ENCODE data around the gene ATOX1. TPM values are rescaled to one million over a fixed set of nuclear protein-coding genes. Genes with fewer than 3 reads are reported as not detected.
"Not testable (repeated sequence)": the region's sequence is repeated elsewhere in the genome, so short reads cannot be mapped to it uniquely, and the experiment has no call there.

Gene ATOX1
- total and polyA plus RNA-seq, 10 of the 15 experiments (the other 5 are each of a cell fraction or from before 2014, with no cell fraction given): 130 to 642 (median 245) TPM

- WGBS (ENCODE audit: insufficient coverage, insufficient replicate concordance, low lambda C conversion rate, missing lambda C conversion rate): 89% methylated on average over 7 of the region's 7 CpGs
- DNase-seq (ENCODE audit: low read depth, low spot score) (no peak), FAIRE-seq (no peak), ATAC-seq (no peak)
- POLR2A ChIA-PET: no interaction called here
- CTCF ChIA-PET: interaction anchor here (1.5 to 2.1 kb wide), 2 partner anchors 9 to 10 kb away, joined by 9 to 11 read pairs; no protein-coding TSS in a partner anchor
- Histone ChIP-seq H3K27ac (ENCODE audit: control insufficient read depth, insufficient read depth) (no peak overlapping the region), H3K27me3 (replicated peaks in 1 of 2; ENCODE audit: control insufficient read depth in 2 of 2, insufficient read depth in 2 of 2, low read length in 1 of 2) (no peaks in the 10 kb centered on the region), H3K79me2 (ENCODE audit: control insufficient read depth, insufficient read depth, low read length) (no peaks in the 10 kb centered on the region), H2AFZ (ENCODE audit: control insufficient read depth, low read depth, low read length) (no peak overlapping the region), H3K9me3 (replicated peaks; ENCODE audit: control insufficient read depth, insufficient read depth, low read length) (peaks cover 3% of the 10 kb centered on the region; the same call in 2 of the 3 replicates), H3K9ac (ENCODE audit: control insufficient read depth, insufficient read depth, low read length) (no peak overlapping the region), H3K4me3 (no peak overlapping the region), H4K20me1 (ENCODE audit: control insufficient read depth, insufficient read depth) (no peaks in the 10 kb centered on the region), H3K36me3 (ENCODE audit: control insufficient read depth in 2 of 2, insufficient read depth in 2 of 2, low read length in 1 of 2) (no peaks in the 10 kb centered on the region), H3K4me1 (ENCODE audit: control insufficient read depth, insufficient read depth, low read length) (peaks cover 3% of the 10 kb centered on the region; the same call in 1 of the 2 replicates), H3K4me2 (ENCODE audit: control insufficient read depth, insufficient read depth) (no peak overlapping the region)
- BruUV-seq (replicated peaks): no TSS peak
- in situ Hi-C loops (cut with MboI) (no loop called here), intact Hi-C loops (cut with micrococcal nuclease; ENCODE audit: unreplicated experiment) (no loop called here)
- RAD21 ChIA-PET (ENCODE audit: unreplicated experiment): no interaction called here
- no peak for TF ChIP-seq YY1 (IDR thresholded peaks at IDR 0.05; ENCODE audit: low read depth, low read length)
- TF ChIP-seq CHD4 (IDR thresholded peaks at IDR 0.05): no peak
- no peak for TF ChIP-seq MTA2 (IDR thresholded peaks at IDR 0.05; ENCODE audit: low read depth)
- peak; percentile 76 for TF ChIP-seq ZBTB40 (IDR thresholded peaks at IDR 0.05; ENCODE audit: borderline replicate concordance)
- SMC1A ChIA-PET (ENCODE audit: uncharacterized antibody, unreplicated experiment): no interaction called here
Measured at GRCh38 chr5:151730381-151730780, 28.1 kb downstream of the ATOX1 start.

GRCh38 chr5:151729597-151729996, 28.8 kb downstream of the ATOX1 start:
- H3K9me3 ChIP-seq (replicated peaks; ENCODE audit: control insufficient read depth, insufficient read depth, low read length); RAD21 ChIA-PET (ENCODE audit: unreplicated experiment); H3K4me2 ChIP-seq (ENCODE audit: control insufficient read depth, insufficient read depth); intact Hi-C loops (cut with micrococcal nuclease; ENCODE audit: unreplicated experiment); ATAC-seq; H2AFZ ChIP-seq (ENCODE audit: control insufficient read depth, low read depth, low read length); FAIRE-seq; H3K4me1 ChIP-seq (ENCODE audit: control insufficient read depth, insufficient read depth, low read length); CTCF ChIA-PET; H3K79me2 ChIP-seq (ENCODE audit: control insufficient read depth, insufficient read depth, low read length); POLR2A ChIA-PET; H3K9ac ChIP-seq (ENCODE audit: control insufficient read depth, insufficient read depth, low read length); H3K4me3 ChIP-seq; SMC1A ChIA-PET (ENCODE audit: uncharacterized antibody, unreplicated experiment); H4K20me1 ChIP-seq (ENCODE audit: control insufficient read depth, insufficient read depth); DNase-seq (ENCODE audit: low read depth, low spot score); H3K27ac ChIP-seq (ENCODE audit: control insufficient read depth, insufficient read depth); in situ Hi-C loops (cut with MboI); H3K36me3 ChIP-seq (ENCODE audit: control insufficient read depth in 2 of 2, insufficient read depth in 2 of 2, low read length in 1 of 2); H3K27me3 ChIP-seq (replicated peaks in 1 of 2; ENCODE audit: control insufficient read depth in 2 of 2, insufficient read depth in 2 of 2, low read length in 1 of 2): not testable (repeated sequence)
- WGBS (ENCODE audit: insufficient coverage, insufficient replicate concordance, low lambda C conversion rate, missing lambda C conversion rate): 86% methylated on average over 5 of the region's 5 CpGs
- TSS peak; percentile 51 for BruUV-seq (replicated peaks)
